H9 (cell line): Measurements from ENCODE around the gene SLC12A8. TPM values are rescaled to one million over a fixed set of nuclear protein-coding genes. Genes with fewer than 3 reads are reported as not detected.

Source experiments
- DNase-seq: peaks from one replicate; pipeline ENCODE4 v3.0.0-alpha.2; 2017
- H2AFZ ChIP-seq: one replicate; pipeline ENCODE4 v1.6.1; 2013; ENCODE audit warnings: mild to moderate bottlenecking, low read length, control low read depth, moderate library complexity
- H2AK5ac ChIP-seq: 2 replicates; pipeline ENCODE4 v1.6.1; 2013; ENCODE audit warnings: low read length, control low read depth, mixed read lengths; ENCODE audit not compliant: insufficient read length
- H2BK120ac ChIP-seq: one replicate; pipeline ENCODE4 v1.6.1; 2013; ENCODE audit warnings: low read depth, mild to moderate bottlenecking, low read length, control low read depth, inconsistent platforms; ENCODE audit not compliant: poor library complexity, severe bottlenecking
- H2BK12ac ChIP-seq: 2 replicates; pipeline ENCODE4 v1.6.1; 2013; ENCODE audit warnings: low read length, control low read depth, mixed read lengths, low read depth; ENCODE audit not compliant: insufficient read length
- H2BK15ac ChIP-seq: 2 replicates; pipeline ENCODE4 v1.6.1; 2013; ENCODE audit warnings: low read depth, low read length, control low read depth
- H2BK20ac ChIP-seq: one replicate; pipeline ENCODE4 v1.6.1; 2013; ENCODE audit warnings: low read depth, mild to moderate bottlenecking, low read length, control low read depth, inconsistent platforms; ENCODE audit not compliant: poor library complexity, severe bottlenecking
- H2BK5ac ChIP-seq: 2 replicates; pipeline ENCODE4 v1.6.1; 2013; ENCODE audit warnings: low read length, control low read depth, mixed read lengths; ENCODE audit not compliant: insufficient read length
- H3K14ac ChIP-seq: 2 replicates; pipeline ENCODE4 v1.6.1; 2013; ENCODE audit warnings: low read length, control low read depth; ENCODE audit not compliant: insufficient read depth
- H3K18ac ChIP-seq: 2 replicates; pipeline ENCODE4 v1.6.1; 2013; ENCODE audit warnings: low read depth, mild to moderate bottlenecking, mixed read lengths, low read length, control low read depth; ENCODE audit not compliant: insufficient read length
- H3K23ac ChIP-seq: 2 replicates; pipeline ENCODE4 v1.6.1; 2013; ENCODE audit warnings: low read length, control low read depth, mixed read lengths, low read depth; ENCODE audit not compliant: insufficient read length
- H3K23me2 ChIP-seq: 2 replicates; pipeline ENCODE4 v1.6.1; 2013; ENCODE audit warnings: low read depth, mild to moderate bottlenecking, mixed read lengths, low read length, control low read depth; ENCODE audit not compliant: insufficient read length, poor library complexity, severe bottlenecking
- H3K27ac ChIP-seq: 2 replicates; pipeline ENCODE4 v1.5.1; 2013; ENCODE audit warnings: low read length, control low read depth, mixed read lengths, low read depth; ENCODE audit not compliant: insufficient read length
- H3K27me3 ChIP-seq: 2 replicates; pipeline ENCODE4 v1.6.1; 2013; ENCODE audit warnings: low read length, control low read depth, inconsistent platforms; ENCODE audit not compliant: insufficient read depth
- H3K4ac ChIP-seq: 2 replicates; pipeline ENCODE4 v1.6.1; 2013; ENCODE audit warnings: low read depth, mild to moderate bottlenecking, control low read depth, inconsistent platforms, low read length, moderate library complexity
- H3K4me1 ChIP-seq: 2 replicates; pipeline ENCODE4 v1.6.1; 2013; ENCODE audit warnings: low read length, control low read depth, inconsistent platforms; ENCODE audit not compliant: insufficient read depth
- H3K4me2 ChIP-seq: 2 replicates; pipeline ENCODE4 v1.6.1; 2013; ENCODE audit warnings: low read length, control low read depth, mixed read lengths; ENCODE audit not compliant: insufficient read length, insufficient read depth
- H3K56ac ChIP-seq: 2 replicates; pipeline ENCODE4 v1.6.1; 2013; ENCODE audit warnings: low read depth, mild to moderate bottlenecking, mixed read lengths, low read length, control low read depth; ENCODE audit not compliant: insufficient read length
- H3K79me1 ChIP-seq: 2 replicates; pipeline ENCODE4 v1.6.1; 2013; ENCODE audit warnings: low read depth, mild to moderate bottlenecking, moderate library complexity, low read length, control low read depth, inconsistent platforms; ENCODE audit not compliant: insufficient read depth, poor library complexity, severe bottlenecking
- H3K79me2 ChIP-seq: 2 replicates; pipeline ENCODE4 v1.6.1; 2013; ENCODE audit warnings: low read length, control low read depth, inconsistent platforms; ENCODE audit not compliant: insufficient read depth
- H3K9ac ChIP-seq: 2 replicates; pipeline ENCODE4 v1.6.1; 2013; ENCODE audit warnings: low read length, control low read depth, mixed read lengths; ENCODE audit not compliant: insufficient read length; ENCODE audit errors: extremely low read depth
- H3K9me3 ChIP-seq: one replicate; pipeline ENCODE4 v1.6.1; 2013; ENCODE audit warnings: low read depth, low read length, inconsistent platforms; ENCODE audit not compliant: control insufficient read depth
- H3T11ph ChIP-seq: one replicate; pipeline ENCODE4 v1.6.1; 2013; ENCODE audit warnings: mild to moderate bottlenecking, low read length, control low read depth, inconsistent platforms
- H4K20me1 ChIP-seq: one replicate; pipeline ENCODE4 v1.6.1; 2013; ENCODE audit not compliant: control insufficient read depth, insufficient read length, insufficient read depth
- H4K5ac ChIP-seq: 2 replicates; pipeline ENCODE4 v1.6.1; 2013; ENCODE audit warnings: low read depth, mild to moderate bottlenecking, mixed read lengths, low read length, control low read depth; ENCODE audit not compliant: insufficient read length
- H4K8ac ChIP-seq: replicated peaks from 2 replicates; pipeline ENCODE4 v1.6.1; 2013; ENCODE audit warnings: low read length, control low read depth, mixed read lengths, low read depth; ENCODE audit not compliant: insufficient read length
- H4K91ac ChIP-seq: 2 replicates; pipeline ENCODE4 v1.6.1; 2013; ENCODE audit warnings: low read depth, mild to moderate bottlenecking, moderate library complexity, mixed read lengths, low read length, control low read depth; ENCODE audit not compliant: insufficient read length
- H3K27ac Mint-ChIP-seq, 3 experiments: 2 replicates in 2 of 3; 3 replicates in 1 of 3; pipeline ENCODE4 v1.8.0; 2020 to 2021; ENCODE audit warnings: mixed read lengths in 3 of 3, mild to moderate bottlenecking in 1 of 3, moderate library complexity in 1 of 3
- H3K27me3 Mint-ChIP-seq: 2 replicates; pipeline ENCODE4 v1.8.0; 2021; ENCODE audit warnings: low read depth, mild to moderate bottlenecking, moderate library complexity, mixed read lengths
- H3K36me3 Mint-ChIP-seq, 3 experiments: 2 replicates in 2 of 3; 3 replicates in 1 of 3; pipeline ENCODE4 v1.8.0; 2020 to 2021; ENCODE audit warnings: low read depth in 3 of 3, mixed read lengths in 3 of 3; ENCODE audit not compliant: insufficient read depth in 1 of 3
- H3K4me1 Mint-ChIP-seq, 2 experiments: 2 replicates each; pipeline ENCODE4 v1.8.0; 2020; ENCODE audit warnings: mixed read lengths in 2 of 2
- H3K4me3 Mint-ChIP-seq, 2 experiments: 2 replicates in 1 of 2; 3 replicates in 1 of 2; pipeline ENCODE4 v1.8.0; 2020 to 2021; ENCODE audit warnings: mild to moderate bottlenecking in 2 of 2, mixed read lengths in 2 of 2, moderate library complexity in 1 of 2
- H3K9me3 Mint-ChIP-seq, 2 experiments: 2 replicates in 1 of 2; 3 replicates in 1 of 2; pipeline ENCODE4 v1.8.0; 2020; ENCODE audit warnings: mild to moderate bottlenecking in 2 of 2, mixed read lengths in 2 of 2, moderate library complexity in 1 of 2
- CTCF ChIP-seq: fragments of 200-600 bp; sonication (generic); conservative IDR thresholded peaks from 3 replicates; pipeline ENCODE4 v1.8.0; 2021; ENCODE audit warnings: antibody characterized with exemption, mild to moderate bottlenecking
- total RNA-seq: library from RNA; stranded (reverse); gene quantifications from 2 replicates; pipeline ENCODE4 v1.2.1, GENCODE V29; 2021

SLC12A8 gene
- total RNA-seq, 1 experiment from 2014 or later, result 8.2 TPM

- no peaks in the 10 kb centered on the region; the same call in 1 of the 2 replicates for H3K79me2 ChIP-seq
- no peak overlapping the region for H4K5ac ChIP-seq
- H3K4me2 ChIP-seq, result no peak overlapping the region
- no peak overlapping the region for H3K9ac ChIP-seq
- H2AFZ ChIP-seq, result no peak overlapping the region
- H4K20me1 ChIP-seq, result no peaks in the 10 kb centered on the region
- H2AK5ac ChIP-seq, result no peak overlapping the region
- no peak overlapping the region for H2BK20ac ChIP-seq
- H3K4me3 Mint-ChIP-seq, result no peak overlapping the region
- no peaks in the 10 kb centered on the region for H3K9me3 ChIP-seq
- no peak overlapping the region for H3K27ac Mint-ChIP-seq
- no peak overlapping the region for H3K14ac ChIP-seq
- H3K56ac ChIP-seq, result no peak overlapping the region
- no peak for TF ChIP-seq CTCF
- peaks cover 0 to 5% (median 2%) of the 10 kb centered on the region in 3 experiments; a peak in 4 of 7 replicates for H3K36me3 Mint-ChIP-seq
- no peaks in the 10 kb centered on the region for H3K23me2 ChIP-seq
- no peak overlapping the region for H4K91ac ChIP-seq
- no peaks in the 10 kb centered on the region for H3K27me3 Mint-ChIP-seq
- H3T11ph ChIP-seq, result no peak overlapping the region
- H4K8ac ChIP-seq, result no peak overlapping the region
- no peak overlapping the region for H3K27ac ChIP-seq
- H3K4me1 ChIP-seq, result no peaks in the 10 kb centered on the region
- 0 out of 4 replicates have a peak, but pooled peaks cover 0 to 2% of the 10 kb centered on the region in 2 experiments for H3K4me1 Mint-ChIP-seq
- no peak overlapping the region for H2BK15ac ChIP-seq
- H3K18ac ChIP-seq, result no peak overlapping the region
- H3K23ac ChIP-seq, result no peak overlapping the region
- no peak overlapping the region for H3K4ac ChIP-seq
- no peak for DNase-seq
- H2BK5ac ChIP-seq, result no peak overlapping the region
- no peak overlapping the region for H2BK120ac ChIP-seq
- H3K27me3 ChIP-seq, result no peaks in the 10 kb centered on the region
- H2BK12ac ChIP-seq, result no peak overlapping the region
- H3K9me3 Mint-ChIP-seq, result no peaks in the 10 kb centered on the region; a peak in 1 of 5 replicates
- no peaks in the 10 kb centered on the region for H3K79me1 ChIP-seq
These were observed 8.8 kb downstream of the SLC12A8 start for GRCh38 chr3:125203731-125204130.
